SK-N-SH (cell line): ENCODE data around the gene RBM45. TPM values are rescaled to one million over a fixed set of nuclear protein-coding genes. Genes with fewer than 3 reads are reported as not detected.

Source experiments
- CTCF ChIA-PET: fragments of 300-600, 350-600 bp; formaldehyde crosslinking; extraction: SDS; loops from one replicate; lab custom pipeline; 2021; lab: Yijun Ruan, JAX
- POLR2A ChIA-PET: fragments of 350-600 bp; sonication (Branson Sonifier 250); formaldehyde crosslinking; extraction: SDS; loops from one replicate; lab custom pipeline; 2020; ENCODE audit warnings: antibody characterized with exemption, inconsistent platforms; lab: Yijun Ruan, JAX
- DNase-seq: peaks from one replicate; pipeline ENCODE4 v3.0.0; 2012
- H2AFZ ChIP-seq: fragments of 200-600 bp; sonication (generic); 2 replicates; pipeline ENCODE4 v1.8.1; 2016; ENCODE audit warnings: antibody characterized with exemption, mild to moderate bottlenecking, low read depth
- H3F3A ChIP-seq: fragments of 200-600 bp; sonication (generic); replicated peaks from 2 replicates; pipeline ENCODE3; 2016; ENCODE audit warnings: antibody characterized with exemption, mild to moderate bottlenecking; ENCODE audit not compliant: insufficient read depth
- H3K27ac ChIP-seq, 2 experiments: fragments of 200-500 bp in 1 of 2; fragments of 200-600 bp in 1 of 2; sonication (Bioruptor generic) in 1 of 2; sonication (generic), shearing (Covaris generic) in 1 of 2; 2 replicates each; pipeline versions ENCODE4 v1.5.1 to v1.6.1; 2014 to 2016; ENCODE audit warnings: low read depth in 2 of 2, inconsistent platforms in 1 of 2, low read length in 1 of 2, mild to moderate bottlenecking in 1 of 2, mixed read lengths in 1 of 2
- H3K27me3 ChIP-seq: fragments of 200-600 bp; sonication (generic), shearing (Covaris generic); 2 replicates; pipeline ENCODE4 v1.6.1; 2016; ENCODE audit warnings: mixed run types; ENCODE audit not compliant: insufficient read depth
- H3K36me3 ChIP-seq, 2 experiments: fragments of 200-500 bp in 1 of 2; fragments of 200-600 bp in 1 of 2; sonication (Bioruptor generic) in 1 of 2; sonication (generic) in 1 of 2; replicated peaks in 1 of 2; 2 replicates each; pipeline versions ENCODE3 to v1.5.1; 2014 to 2016; ENCODE audit warnings: low read length in 1 of 2, mild to moderate bottlenecking in 1 of 2; ENCODE audit not compliant: insufficient read depth in 2 of 2, control insufficient read depth in 1 of 2
- H3K4me1 ChIP-seq, 2 experiments: fragments of 200-500 bp in 1 of 2; fragments of 200-600 bp in 1 of 2; sonication (Bioruptor generic) in 1 of 2; sonication (generic), shearing (Covaris generic) in 1 of 2; 2 replicates each; pipeline versions ENCODE4 v1.5.1 to v1.6.1; 2014 to 2016; ENCODE audit warnings: low read depth in 1 of 2, low read length in 1 of 2, mixed run types in 1 of 2; ENCODE audit not compliant: insufficient read depth in 2 of 2, control insufficient read depth in 1 of 2
- H3K4me2 ChIP-seq: fragments of 200-600 bp; sonication (generic), shearing (Covaris generic); 2 replicates; pipeline ENCODE4 v1.6.1; 2017; ENCODE audit warnings: mixed run types
- H3K4me3 ChIP-seq, 2 experiments: fragments of 200-500 bp in 1 of 2; fragments of 200-600 bp in 1 of 2; sonication (Bioruptor generic) in 1 of 2; sonication (generic), shearing (Covaris generic) in 1 of 2; 2 replicates each; pipeline versions ENCODE4 v1.5.1 to v1.8.1; 2014 to 2016; ENCODE audit warnings: low read depth in 2 of 2, inconsistent platforms in 1 of 2, low read length in 1 of 2, mild to moderate bottlenecking in 1 of 2, mixed read lengths in 1 of 2, moderate library complexity in 1 of 2
- H3K79me2 ChIP-seq: fragments of 200-600 bp; sonication (generic); 2 replicates; pipeline ENCODE4 v1.8.1; 2017; ENCODE audit warnings: mild to moderate bottlenecking; ENCODE audit not compliant: insufficient read depth
- H3K9ac ChIP-seq: fragments of 200-600 bp; sonication (generic); 2 replicates; pipeline ENCODE4 v1.6.1; 2017; ENCODE audit warnings: mixed run types
- H3K9me2 ChIP-seq: fragments of 200-600 bp; sonication (generic); 2 replicates; pipeline ENCODE4 v1.6.1; 2017; ENCODE audit warnings: mixed run types
- H3K9me3 ChIP-seq: fragments of 200-600 bp; sonication (generic); 2 replicates; pipeline ENCODE4 v1.6.1; 2017; ENCODE audit warnings: mixed run types, mild to moderate bottlenecking, moderate library complexity
- H4K20me1 ChIP-seq: fragments of 200-600 bp; sonication (generic); 2 replicates; pipeline ENCODE4 v1.6.1; 2017; ENCODE audit warnings: mild to moderate bottlenecking, mixed run types; ENCODE audit not compliant: insufficient read depth
- EP300 ChIP-seq, 2 experiments: IDR thresholded peaks; 2 replicates each; pipeline versions ENCODE4 v1.4.0 to v1.6.1; 2012; ENCODE audit warnings: borderline replicate concordance in 1 of 2, low read depth in 1 of 2, low read length in 1 of 2
- EZH2phosphoT487 ChIP-seq: fragments of 200-600 bp; sonication (generic); IDR thresholded peaks from 2 replicates; pipeline ENCODE4 v1.6.1; 2017; ENCODE audit warnings: low read depth, mixed run types, mild to moderate bottlenecking, antibody characterized with exemption, moderate library complexity, borderline replicate concordance
- FOSL2 ChIP-seq: IDR thresholded peaks from 2 replicates; pipeline ENCODE4 v1.4.0; 2012; ENCODE audit warnings: low read depth, mild to moderate bottlenecking, moderate library complexity, borderline replicate concordance
- FOXJ3 ChIP-seq: sonication (generic); formaldehyde crosslinking; IDR thresholded peaks from 2 replicates; pipeline ENCODE4 v1.5.1; 2020; ENCODE audit warnings: mild to moderate bottlenecking, missing genetic modification reagents
- FOXM1 ChIP-seq: IDR thresholded peaks from 2 replicates; pipeline ENCODE4 v1.4.0; 2012; ENCODE audit warnings: low read depth, mild to moderate bottlenecking
- GATA2 ChIP-seq: sonication (generic); formaldehyde crosslinking; IDR thresholded peaks from 2 replicates; pipeline ENCODE4 v1.5.0; 2020; ENCODE audit warnings: mild to moderate bottlenecking, missing genetic modification reagents
- JUND ChIP-seq: IDR thresholded peaks from 2 replicates; pipeline ENCODE4 v1.4.0; 2012
- MAX ChIP-seq: IDR thresholded peaks from 2 replicates; pipeline ENCODE4 v1.4.0; 2012; ENCODE audit warnings: low read depth
- MXI1 ChIP-seq: IDR thresholded peaks from 2 replicates; pipeline ENCODE4 v1.6.1; 2012; ENCODE audit warnings: mild to moderate bottlenecking, low read depth, low read length, improper control_type of control experiment
- NFIC ChIP-seq: IDR thresholded peaks from 2 replicates; pipeline ENCODE4 v1.4.0; 2012; ENCODE audit warnings: borderline replicate concordance
- POLR2AphosphoS5 ChIP-seq: IDR thresholded peaks from 2 replicates; pipeline ENCODE4 v1.6.1; 2012; ENCODE audit warnings: low read depth, low read length
- RAD21 ChIP-seq: IDR thresholded peaks from 2 replicates; pipeline ENCODE4 v1.6.1; 2012; ENCODE audit warnings: mild to moderate bottlenecking, low read length
- RFX5 ChIP-seq: IDR thresholded peaks from 2 replicates; pipeline ENCODE4 v1.6.1; 2012; ENCODE audit warnings: mild to moderate bottlenecking, improper control_type of control experiment, low read length
- TEAD4 ChIP-seq: IDR thresholded peaks from 2 replicates; pipeline ENCODE4 v1.4.0; 2012; ENCODE audit warnings: mild to moderate bottlenecking, borderline replicate concordance; ENCODE audit not compliant: insufficient read depth
- YY1 ChIP-seq: IDR thresholded peaks from 2 replicates; pipeline ENCODE4 v1.4.0; 2012; ENCODE audit warnings: low read depth, mild to moderate bottlenecking
- WGBS: methylation state at CpG from one replicate; pipeline ENCODE4 v1.1.6; 2017; ENCODE audit warnings: low lambda C conversion rate; 5-methylcytosine and 5-hydroxymethylcytosine counted together
- polyA plus RNA-seq, 3 experiments: library from polyadenylated mRNA; depleted of rRNA; stranded (reverse); fragments of >200 nt; gene quantifications; 2 replicates each; pipeline ENCODE4 v1.2.3, GENCODE V29; 2012
- TF ChIP-seq, protein P1 (sequence below): fragments of 200-600 bp; sonication (generic); IDR thresholded peaks from 2 replicates; pipeline ENCODE4 v1.6.1; 2017; ENCODE audit warnings: antibody characterized with exemption, mild to moderate bottlenecking, moderate library complexity
- TF ChIP-seq, protein P2 (sequence below): IDR thresholded peaks from 2 replicates; pipeline ENCODE4; 2012

RBM45 gene
- polyA plus RNA-seq, 1 of the 3 experiments (the other 2 are of a cell fraction), result 7.0 TPM

DNA sequence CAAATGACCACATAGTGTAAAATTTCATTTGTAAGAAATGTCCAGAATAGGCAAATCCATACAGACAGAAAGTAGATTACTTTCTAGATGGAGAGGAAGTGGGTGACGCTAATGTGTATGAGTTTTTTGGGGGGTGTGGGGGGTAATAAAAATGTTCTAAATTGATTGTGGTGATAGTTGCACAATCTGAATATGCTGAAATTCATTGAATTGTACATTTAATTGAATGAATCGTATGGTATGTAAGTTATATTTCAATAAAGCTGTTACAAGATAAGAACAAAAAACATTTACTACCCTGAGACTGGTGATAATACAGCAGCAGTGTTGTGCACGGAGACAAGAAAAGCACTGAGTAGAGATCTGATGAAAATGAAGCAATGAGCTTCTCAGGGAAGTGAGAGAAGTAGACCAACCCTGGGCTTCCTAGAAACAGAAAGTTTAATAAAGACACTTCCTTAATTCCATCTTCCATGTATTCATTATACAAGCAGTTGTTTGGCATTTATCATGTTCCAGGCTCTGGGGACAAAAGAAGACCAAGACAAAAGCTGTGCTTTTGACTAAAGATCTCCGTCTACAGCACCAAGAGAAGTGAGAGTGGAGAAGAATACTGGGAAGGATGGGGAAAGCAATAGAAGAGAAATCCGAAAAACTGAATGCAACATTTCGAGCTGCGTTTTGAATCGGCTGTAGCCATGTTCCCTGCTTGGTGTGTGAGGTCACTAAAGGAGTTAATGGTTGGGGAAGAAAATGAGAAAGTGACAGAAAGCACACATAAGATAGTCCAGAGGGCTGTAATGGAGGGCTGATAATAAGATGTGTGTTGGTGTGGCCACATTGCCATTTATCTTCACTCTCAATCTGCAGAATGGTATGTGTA lies 37.9 kb upstream of the RBM45 start (continued):
- TF ChIP-seq, protein P1, sequence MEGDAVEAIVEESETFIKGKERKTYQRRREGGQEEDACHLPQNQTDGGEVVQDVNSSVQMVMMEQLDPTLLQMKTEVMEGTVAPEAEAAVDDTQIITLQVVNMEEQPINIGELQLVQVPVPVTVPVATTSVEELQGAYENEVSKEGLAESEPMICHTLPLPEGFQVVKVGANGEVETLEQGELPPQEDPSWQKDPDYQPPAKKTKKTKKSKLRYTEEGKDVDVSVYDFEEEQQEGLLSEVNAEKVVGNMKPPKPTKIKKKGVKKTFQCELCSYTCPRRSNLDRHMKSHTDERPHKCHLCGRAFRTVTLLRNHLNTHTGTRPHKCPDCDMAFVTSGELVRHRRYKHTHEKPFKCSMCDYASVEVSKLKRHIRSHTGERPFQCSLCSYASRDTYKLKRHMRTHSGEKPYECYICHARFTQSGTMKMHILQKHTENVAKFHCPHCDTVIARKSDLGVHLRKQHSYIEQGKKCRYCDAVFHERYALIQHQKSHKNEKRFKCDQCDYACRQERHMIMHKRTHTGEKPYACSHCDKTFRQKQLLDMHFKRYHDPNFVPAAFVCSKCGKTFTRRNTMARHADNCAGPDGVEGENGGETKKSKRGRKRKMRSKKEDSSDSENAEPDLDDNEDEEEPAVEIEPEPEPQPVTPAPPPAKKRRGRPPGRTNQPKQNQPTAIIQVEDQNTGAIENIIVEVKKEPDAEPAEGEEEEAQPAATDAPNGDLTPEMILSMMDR, result no peak
- TF ChIP-seq, all 33 proteins: peak for 8

- CTCF ChIA-PET, result interaction anchor here (3.6 kb wide), 1 partner anchor 37 kb away, joined by 13 read pairs; the partner anchor contains the start of gene RBM45
- Histone ChIP-seq H3K4me2 (peak overlapping the region; percentile 36), H4K20me1 (no peaks in the 10 kb centered on the region), H3K27ac (peak overlapping the region in 1 of 2 experiments; percentile 51; a peak in 1 of 4 replicates), H3K9ac (no peak overlapping the region), H3K27me3 (no peaks in the 10 kb centered on the region), H3K4me1 (peaks cover 8 to 17% of the 10 kb centered on the region in 2 experiments; a peak in 3 of 4 replicates), H2AFZ (no peak overlapping the region), H3K36me3 (no peaks in the 10 kb centered on the region), H3K79me2 (no peaks in the 10 kb centered on the region), H3K4me3 (no peak overlapping the region), H3K9me2 (no peaks in the 10 kb centered on the region), H3F3A (no peaks in the 10 kb centered on the region), H3K9me3 (no peaks in the 10 kb centered on the region)
- TF ChIP-seq EP300 (IDR thresholded peaks at IDR 0.05; ENCODE audit: borderline replicate concordance in 1 of 2, low read depth in 1 of 2, low read length in 1 of 2) (0 out of 4 replicates have a peak, but pooled peaks have one; percentile 25 to 51), FOSL2 (no peak), POLR2AphosphoS5 (no peak)
- TF ChIP-seq, protein P2, sequence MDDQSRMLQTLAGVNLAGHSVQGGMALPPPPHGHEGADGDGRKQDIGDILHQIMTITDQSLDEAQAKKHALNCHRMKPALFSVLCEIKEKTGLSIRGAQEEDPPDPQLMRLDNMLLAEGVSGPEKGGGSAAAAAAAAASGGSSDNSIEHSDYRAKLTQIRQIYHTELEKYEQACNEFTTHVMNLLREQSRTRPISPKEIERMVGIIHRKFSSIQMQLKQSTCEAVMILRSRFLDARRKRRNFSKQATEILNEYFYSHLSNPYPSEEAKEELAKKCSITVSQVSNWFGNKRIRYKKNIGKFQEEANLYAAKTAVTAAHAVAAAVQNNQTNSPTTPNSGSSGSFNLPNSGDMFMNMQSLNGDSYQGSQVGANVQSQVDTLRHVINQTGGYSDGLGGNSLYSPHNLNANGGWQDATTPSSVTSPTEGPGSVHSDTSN, result 0 out of 2 replicates have a peak, but pooled peaks have one; percentile 30
- POLR2A ChIA-PET, result interaction anchor here (0.6 kb wide), 1 partner anchor 12 kb away, joined by 3 read pairs; no protein-coding TSS in a partner anchor
- WGBS, result 82% methylated on average over 1 of the region's 1 CpG
- DNase-seq, result no peak
These were observed 37.3 kb upstream of the RBM45 start for GRCh38 chr2:178075006-178075326.

GRCh38 chr2:178076130-178076529 lies 36.1 kb upstream of the RBM45 start:
- DNase-seq, result no peak
- Histone ChIP-seq H3K27me3 (no peaks in the 10 kb centered on the region), H3K4me1 (peaks cover 8 to 17% of the 10 kb centered on the region in 2 experiments; a peak in 3 of 4 replicates), H3K79me2 (no peaks in the 10 kb centered on the region), H3K9ac (no peak overlapping the region), H3K27ac (no peak overlapping the region), H3K4me3 (no peak overlapping the region), H2AFZ (no peak overlapping the region), H4K20me1 (no peaks in the 10 kb centered on the region), H3K9me2 (no peaks in the 10 kb centered on the region), H3F3A (no peaks in the 10 kb centered on the region), H3K4me2 (no peak overlapping the region), H3K36me3 (no peaks in the 10 kb centered on the region), H3K9me3 (no peaks in the 10 kb centered on the region)
- ChIA-PET CTCF (interaction anchor here (1.0 kb wide), 1 partner anchor 32 kb away, joined by 3 read pairs; no protein-coding TSS in a partner anchor), POLR2A (no interaction called here)
- TF ChIP-seq TEAD4, result no peak
- TF ChIP-seq, protein P2, result no peak
- no peak for TF ChIP-seq FOXJ3 (CRISPR knock-in tag)
- TF ChIP-seq RAD21, result no peak
- TF ChIP-seq GATA2, result no peak
- TF ChIP-seq, protein P1, result no peak
- no peak for TF ChIP-seq FOSL2
- TF ChIP-seq NFIC, result no peak
- TF ChIP-seq YY1, result no peak
- no peak for TF ChIP-seq FOXM1
- TF ChIP-seq POLR2AphosphoS5, result no peak
- TF ChIP-seq MAX, result no peak
- TF ChIP-seq RFX5, result no peak
- TF ChIP-seq EZH2phosphoT487, result no peak
- TF ChIP-seq JUND, result no peak
- TF ChIP-seq MXI1, result no peak
